PFSK-1 (cell line): ENCODE results near the gene LCNL1.

ENCODE experiments used
- FOXP2 ChIP-seq: optimal IDR thresholded peaks from 2 replicates; pipeline ENCODE3; 2011; ENCODE audit warnings: borderline replicate concordance, control low read depth, inconsistent platforms; ENCODE audit not compliant: insufficient read depth; ENCODE audit errors: extremely low read length, extremely low read depth
- POLR2AphosphoS5 ChIP-seq: IDR thresholded peaks from 2 replicates; pipeline ENCODE4 v1.6.1; 2012; ENCODE audit warnings: low read depth, mild to moderate bottlenecking, control low read depth, low read length, moderate library complexity
- SIN3A ChIP-seq: IDR thresholded peaks from 2 replicates; pipeline ENCODE4 v1.6.1; 2012; ENCODE audit warnings: mild to moderate bottlenecking, low read length, moderate library complexity, borderline replicate concordance; ENCODE audit not compliant: insufficient read depth

- TF ChIP-seq SIN3A (no peak), FOXP2 (no peak), POLR2AphosphoS5 (no peak)
These were observed 15.0 kb downstream of the LCNL1 start for GRCh38 chr9:136997830-136998234.
